HL-60/S4 (cell line): ENCODE results near the gene YIF1A.
"Not testable (repeated sequence)": the region's sequence is repeated elsewhere in the genome, so short reads cannot be mapped to it uniquely, and the experiment has no call there.

Source experiments
- in situ Hi-C: fragments of 300-500 bp; cut with MboI; formaldehyde crosslinking; loops from 2 replicates; pipeline ENCODE4 v1.14.3; 2022; ENCODE audit warnings: low sequenced_read_pairs

The YIF1A gene

DNA sequence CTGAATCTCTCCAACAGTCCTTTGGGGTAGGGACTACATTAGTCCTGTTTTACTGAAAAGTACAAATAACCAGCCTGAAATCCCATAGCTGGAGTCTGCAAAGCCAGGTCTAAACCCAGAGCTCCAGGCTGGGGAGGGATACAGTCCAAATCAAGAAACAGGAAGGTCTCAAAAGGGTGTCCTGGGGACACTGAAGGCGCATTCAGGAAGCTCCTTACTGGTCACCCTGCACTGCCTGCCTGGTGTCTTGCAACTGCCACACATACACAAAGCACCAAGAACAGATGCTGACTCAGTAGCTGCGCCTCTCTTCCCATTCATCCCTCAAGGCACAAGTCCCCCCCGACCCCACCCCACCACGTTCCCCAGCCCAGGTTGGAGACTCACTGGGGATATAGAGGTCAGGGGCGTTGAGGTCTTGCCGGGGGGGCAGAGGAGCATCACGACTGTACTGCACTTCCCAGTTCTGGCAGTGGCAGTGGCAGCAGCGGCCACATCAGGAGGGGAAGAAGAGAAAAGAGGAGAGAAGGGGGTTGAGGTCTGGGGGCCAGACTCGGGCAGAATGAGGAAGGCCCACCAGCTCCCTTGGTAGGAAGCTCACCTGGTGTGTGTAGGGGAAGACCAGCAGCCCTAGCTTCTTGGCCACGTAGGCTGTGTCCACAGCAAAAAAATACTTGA, 1.6 kb downstream of the YIF1A start:
- in situ Hi-C loops = no loop called here

DNA sequence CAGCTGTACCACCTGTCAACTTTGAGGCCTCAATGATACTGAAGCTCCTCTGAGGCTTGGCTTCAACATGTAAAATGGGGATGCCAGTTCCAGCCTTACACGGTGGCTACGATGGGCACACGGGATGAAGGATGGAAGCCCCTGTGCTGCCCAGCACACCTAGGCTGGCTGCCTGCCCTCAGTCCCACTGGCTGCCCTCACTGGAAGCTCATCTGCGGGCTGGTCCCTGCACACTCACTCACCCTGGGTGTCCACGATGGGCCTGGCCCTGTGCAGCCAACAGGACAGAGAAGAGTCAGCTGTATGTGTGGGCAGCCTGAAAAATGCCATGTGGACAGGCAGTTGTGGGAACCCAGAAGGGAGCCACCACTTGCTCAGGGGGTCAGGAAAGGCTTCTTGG, 2.2 kb downstream of the YIF1A start:
- in situ Hi-C loops = no loop called here

GRCh38 chr11:66285250-66285947, 3.5 kb downstream of the YIF1A start:
- in situ Hi-C loops = no loop called here

- in situ Hi-C loops = no loop called here
These were observed 4.3 kb downstream of the YIF1A start for GRCh38 chr11:66284526-66285078.

- in situ Hi-C loops = no loop called here
These were observed 5.4 kb downstream of the YIF1A start for GRCh38 chr11:66283461-66284105.

GRCh38 chr11:66282468-66283455, 6.2 kb downstream of the YIF1A start:
- in situ Hi-C loops = no loop called here

DNA sequence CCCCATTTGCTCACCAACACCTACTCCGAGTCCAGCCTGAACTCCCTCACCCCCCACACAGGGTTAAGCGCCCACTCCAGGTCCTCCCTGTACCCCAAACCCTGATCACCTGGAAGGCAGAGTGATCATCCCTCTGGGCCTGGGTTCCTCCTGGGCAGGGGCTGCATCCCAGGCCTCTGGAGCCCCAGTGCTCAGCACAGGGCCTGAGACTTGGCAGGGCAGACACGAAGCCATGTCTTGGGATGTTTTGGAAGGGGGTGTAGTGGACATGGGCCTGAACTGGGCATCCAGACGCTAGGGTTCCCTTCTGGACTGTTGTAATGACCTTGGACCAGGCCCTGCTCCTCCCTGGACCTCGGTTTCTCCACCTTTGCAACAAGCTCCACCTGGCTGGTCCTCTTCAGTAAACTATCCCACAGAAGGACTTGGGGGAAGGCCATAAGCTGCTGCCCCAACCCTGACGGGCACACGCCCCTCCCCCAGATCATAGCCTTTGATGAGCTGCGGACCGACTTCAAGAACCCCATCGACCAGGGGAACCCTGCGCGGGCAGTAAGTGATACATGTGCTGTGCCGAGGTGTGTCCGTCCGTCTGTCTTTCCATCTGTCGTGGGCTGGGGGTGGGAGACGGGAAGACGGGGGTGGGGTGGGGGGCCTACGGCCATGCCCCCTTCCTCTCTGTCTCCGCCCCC, 7.0 kb downstream of the YIF1A start:
- in situ Hi-C loops = no loop called here

- in situ Hi-C loops = no loop called here
These were observed 7.9 kb downstream of the YIF1A start for GRCh38 chr11:66281001-66281400.

- in situ Hi-C loops = no loop called here
These were observed 8.5 kb downstream of the YIF1A start for GRCh38 chr11:66280428-66280827.

- in situ Hi-C loops = no loop called here
These were observed 9.7 kb downstream of the YIF1A start for GRCh38 chr11:66279092-66279734.

DNA sequence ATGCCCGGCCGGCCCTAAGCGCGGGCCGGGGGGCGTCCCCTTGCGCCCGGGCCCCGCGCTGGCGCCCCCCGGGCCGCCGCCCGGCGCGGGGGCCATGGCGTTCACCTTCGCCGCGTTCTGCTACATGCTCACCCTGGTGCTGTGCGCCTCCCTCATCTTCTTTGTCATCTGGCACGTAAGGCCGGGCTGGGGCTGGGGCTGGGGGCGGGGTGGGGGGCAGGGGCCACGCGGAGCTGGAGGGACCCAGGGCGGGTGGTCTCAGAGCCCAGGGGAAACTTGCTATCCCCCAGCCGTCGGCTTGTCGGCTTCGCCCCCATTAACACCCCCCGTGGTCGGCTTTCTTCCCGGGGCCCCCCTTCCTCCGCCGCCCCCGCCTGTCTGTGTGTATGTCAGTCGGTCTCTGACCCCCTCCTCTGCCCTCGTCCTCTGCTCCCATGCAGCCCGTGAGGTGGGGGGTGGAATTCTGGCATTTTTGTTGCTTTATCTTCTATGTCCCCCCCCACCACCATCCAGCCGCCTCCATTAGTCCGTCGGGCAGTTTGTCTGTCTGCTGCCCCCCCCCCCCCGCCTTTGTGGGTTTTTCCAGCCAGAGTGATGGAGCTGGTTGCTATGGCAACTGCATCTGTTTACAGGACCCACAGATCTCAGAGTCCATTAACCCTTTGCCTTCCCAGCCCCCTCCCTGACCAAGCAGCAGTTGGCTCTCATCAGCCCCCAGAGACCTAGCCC, 10.4 kb downstream of the YIF1A start:
- in situ Hi-C loops = no loop called here

- in situ Hi-C loops = no loop called here
These were observed 11.2 kb downstream of the YIF1A start, which contains the start of gene CNIH2 for GRCh38 chr11:66277471-66278362. TSS of gene CNIH2 (plus strand) at chr11:66278175. CDS start at chr11:66278457, 282 bp downstream.

DNA sequence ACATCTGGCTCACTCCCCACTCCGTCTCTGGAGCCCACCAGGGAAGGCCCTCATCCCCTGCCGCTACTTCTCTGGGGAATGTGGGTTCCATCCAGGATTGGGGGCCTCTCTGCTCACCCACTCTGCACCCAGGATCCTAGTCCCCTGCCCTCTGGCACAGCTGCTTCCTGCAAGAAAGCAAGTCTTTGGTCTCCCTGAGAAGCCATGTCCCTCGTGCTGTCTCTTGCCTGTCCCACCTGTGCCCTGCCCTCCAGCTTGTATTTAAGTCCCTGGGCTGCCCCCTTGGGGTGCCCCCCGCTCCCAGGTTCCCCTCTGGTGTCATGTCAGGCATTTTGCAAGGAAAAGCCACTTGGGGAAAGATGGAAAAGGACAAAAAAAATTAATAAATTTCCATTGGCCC, 11.9 kb downstream of the YIF1A start:
- in situ Hi-C loops = not testable (repeated sequence)

GRCh38 chr11:66276619-66277018, 12.3 kb downstream of the YIF1A start:
- in situ Hi-C loops = not testable (repeated sequence)

DNA sequence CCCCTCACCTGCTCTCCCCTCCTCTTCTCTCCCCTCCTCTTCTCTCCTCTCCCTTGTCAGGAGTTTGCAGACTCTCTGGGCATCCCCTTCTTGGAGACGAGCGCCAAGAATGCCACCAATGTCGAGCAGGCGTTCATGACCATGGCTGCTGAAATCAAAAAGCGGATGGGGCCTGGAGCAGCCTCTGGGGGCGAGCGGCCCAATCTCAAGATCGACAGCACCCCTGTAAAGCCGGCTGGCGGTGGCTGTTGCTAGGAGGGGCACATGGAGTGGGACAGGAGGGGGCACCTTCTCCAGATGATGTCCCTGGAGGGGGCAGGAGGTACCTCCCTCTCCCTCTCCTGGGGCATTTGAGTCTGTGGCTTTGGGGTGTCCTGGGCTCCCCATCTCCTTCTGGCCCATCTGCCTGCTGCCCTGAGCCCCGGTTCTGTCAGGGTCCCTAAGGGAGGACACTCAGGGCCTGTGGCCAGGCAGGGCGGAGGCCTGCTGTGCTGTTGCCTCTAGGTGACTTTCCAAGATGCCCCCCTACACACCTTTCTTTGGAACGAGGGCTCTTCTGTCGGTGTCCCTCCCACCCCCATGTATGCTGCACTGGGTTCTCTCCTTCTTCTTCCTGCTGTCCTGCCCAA, 12.8 kb downstream of the YIF1A start:
- in situ Hi-C loops = no loop called here

DNA sequence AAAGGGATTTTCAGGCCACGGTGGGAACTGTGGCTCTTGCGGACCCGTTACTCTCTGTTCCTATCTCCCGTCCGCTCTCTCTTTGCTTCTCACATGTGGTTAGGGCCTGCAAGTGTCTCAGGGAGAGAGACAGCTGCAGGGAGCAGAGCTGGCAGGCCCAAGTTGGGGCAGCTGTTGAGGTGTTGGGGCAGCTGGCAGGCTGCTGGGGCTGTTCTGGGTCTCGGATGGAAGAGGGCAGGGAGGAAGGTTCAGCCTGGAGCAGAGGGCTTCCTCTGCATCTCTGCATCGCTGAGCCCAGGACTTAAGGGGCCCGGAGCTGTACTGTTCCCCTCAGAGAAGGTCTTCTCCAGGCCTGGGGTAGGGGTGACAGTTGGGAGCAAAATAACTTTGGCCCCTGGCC, 13.5 kb downstream of the YIF1A start:
- in situ Hi-C loops = no loop called here

DNA sequence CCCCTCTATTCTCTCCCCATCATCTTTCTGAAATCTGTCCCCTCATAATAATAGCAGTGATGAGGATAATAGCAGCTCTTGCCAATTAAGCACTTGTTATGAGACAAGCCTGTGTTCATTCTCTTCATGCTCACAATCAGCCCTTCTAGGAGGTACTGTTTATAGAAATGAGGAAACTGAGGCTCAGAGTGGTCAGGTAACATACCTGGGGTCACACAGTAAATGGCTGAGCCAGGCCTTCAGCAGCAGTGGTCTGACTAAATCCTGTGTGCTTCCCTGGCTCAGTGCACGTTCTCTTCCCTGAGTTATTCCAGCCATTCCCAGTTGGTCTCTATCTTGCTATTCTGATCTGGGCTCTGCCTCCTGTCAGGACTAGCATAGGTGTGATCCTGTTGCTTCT, 14.7 kb downstream of the YIF1A start:
- in situ Hi-C loops = no loop called here
